ENCODE results near the gene SCLY. TPM values are rescaled to one million over a fixed set of nuclear protein-coding genes. Genes with fewer than 3 reads are reported as not detected.

SCLY gene
- total and polyA plus RNA-seq, 8 donors, result 5.4 to 12.8 (median 11.4) TPM

- TF ChIP-seq POLR2A (IDR thresholded peaks at IDR 0.05) (no peak), CTCF (IDR thresholded peaks at IDR 0.05) (no peak), POLR2AphosphoS5 (IDR thresholded peaks at IDR 0.05) (no peak), EP300 (IDR thresholded peaks at IDR 0.05) (no peak)
- no peak for DNase-seq
- H3K36me3 ChIP-seq, result no peaks in the 10 kb centered on the region
- no peak overlapping the region for H3K4me3 ChIP-seq
- no peak overlapping the region for H3K27ac ChIP-seq
- 82 to 89% (median 85%) methylated on average over 16 to 29 of the region's 29 CpGs for WGBS, 5 donors
- peaks cover 0 to 28% (median 3%) of the 10 kb centered on the region in 3 donors for H3K27me3 ChIP-seq
- peaks cover 0 to 20% (median 9%) of the 10 kb centered on the region in 4 donors for H3K4me1 ChIP-seq
- no peaks in the 10 kb centered on the region for H3K9me3 ChIP-seq
- intact Hi-C loops (cut with DNase I; ENCODE audit: low total_unique reads), result no loop called here
Observed at GRCh38 chr2:238122287-238123217, 61.8 kb downstream of the SCLY start.

DNA sequence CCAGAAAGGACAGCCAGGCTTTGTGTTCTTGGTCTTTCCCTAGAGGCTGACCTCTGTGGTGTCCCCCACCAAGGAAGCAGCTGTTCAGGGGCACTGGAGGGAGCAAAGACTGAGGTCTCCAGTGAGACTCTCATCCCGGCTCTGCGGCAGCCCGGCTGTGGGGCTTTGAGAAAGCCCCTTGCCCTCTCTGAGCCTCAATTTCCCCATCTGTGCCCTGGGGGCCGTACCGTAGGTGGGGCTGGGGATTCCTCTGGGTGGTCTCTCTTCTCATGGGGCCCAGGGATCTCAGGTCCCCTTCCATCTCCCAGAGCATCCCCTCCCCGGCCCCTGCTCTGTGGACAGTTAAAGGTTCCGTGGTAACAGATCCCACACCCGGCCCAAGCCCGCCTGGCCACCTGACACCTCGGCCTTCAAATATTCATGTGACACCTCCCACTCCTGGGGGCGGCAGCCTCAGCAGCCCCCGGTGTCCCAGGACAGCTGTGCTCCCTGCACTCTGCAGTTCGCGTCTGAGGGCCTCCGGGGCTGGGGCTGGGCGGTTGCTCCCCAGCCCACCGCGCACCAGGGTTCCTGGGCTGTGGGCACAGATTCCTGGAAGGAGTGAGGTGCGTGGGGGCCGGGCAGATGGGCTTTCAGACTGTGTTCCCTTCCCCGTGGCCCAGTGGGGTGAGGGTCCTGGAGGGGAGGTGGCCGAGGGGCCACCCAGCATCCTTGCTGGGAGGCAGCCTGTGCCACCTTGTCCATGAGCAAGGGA lies 62.6 kb downstream of the SCLY start:
- peaks cover 0 to 21% (median 11%) of the 10 kb centered on the region in 4 donors for H3K4me1 ChIP-seq
- intact Hi-C loops (cut with DNase I; ENCODE audit: low total_unique reads), result no loop called here

GRCh38 chr2:238123991-238124470 lies 63.2 kb downstream of the SCLY start:
- DNase-seq, result no peak
- TF ChIP-seq CTCF (IDR thresholded peaks at IDR 0.05) (no peak), EP300 (IDR thresholded peaks at IDR 0.05) (no peak), POLR2A (IDR thresholded peaks at IDR 0.05) (no peak), POLR2AphosphoS5 (IDR thresholded peaks at IDR 0.05) (no peak)
- Histone ChIP-seq H3K9me3 (no peaks in the 10 kb centered on the region), H3K36me3 (no peaks in the 10 kb centered on the region), H3K4me3 (no peak overlapping the region), H3K27me3 (peaks cover 0 to 23% (median 3%) of the 10 kb centered on the region in 3 donors), H3K27ac (no peak overlapping the region), H3K4me1 (peaks cover 0 to 21% (median 11%) of the 10 kb centered on the region in 4 donors)
- 76 to 81% (median 79%) methylated on average over 13 to 14 of the region's 14 CpGs for WGBS, 5 donors
- intact Hi-C loops (cut with DNase I; ENCODE audit: low total_unique reads), result no loop called here

More for the DNA sequence above, 62.6 kb downstream of the SCLY start:
- H3K27me3 ChIP-seq, result peaks cover 0 to 23% (median 3%) of the 10 kb centered on the region in 3 donors
- DNase-seq, result no peak
- TF ChIP-seq CTCF (IDR thresholded peaks at IDR 0.05) (no peak), POLR2A (IDR thresholded peaks at IDR 0.05) (no peak)
- H3K27ac ChIP-seq, result no peak overlapping the region
- no peaks in the 10 kb centered on the region for H3K9me3 ChIP-seq
- H3K36me3 ChIP-seq, result no peaks in the 10 kb centered on the region
- no peak overlapping the region for H3K4me3 ChIP-seq
- 76 to 87% (median 81%) methylated on average over 17 to 22 of the region's 22 CpGs for WGBS, 5 donors

DNA sequence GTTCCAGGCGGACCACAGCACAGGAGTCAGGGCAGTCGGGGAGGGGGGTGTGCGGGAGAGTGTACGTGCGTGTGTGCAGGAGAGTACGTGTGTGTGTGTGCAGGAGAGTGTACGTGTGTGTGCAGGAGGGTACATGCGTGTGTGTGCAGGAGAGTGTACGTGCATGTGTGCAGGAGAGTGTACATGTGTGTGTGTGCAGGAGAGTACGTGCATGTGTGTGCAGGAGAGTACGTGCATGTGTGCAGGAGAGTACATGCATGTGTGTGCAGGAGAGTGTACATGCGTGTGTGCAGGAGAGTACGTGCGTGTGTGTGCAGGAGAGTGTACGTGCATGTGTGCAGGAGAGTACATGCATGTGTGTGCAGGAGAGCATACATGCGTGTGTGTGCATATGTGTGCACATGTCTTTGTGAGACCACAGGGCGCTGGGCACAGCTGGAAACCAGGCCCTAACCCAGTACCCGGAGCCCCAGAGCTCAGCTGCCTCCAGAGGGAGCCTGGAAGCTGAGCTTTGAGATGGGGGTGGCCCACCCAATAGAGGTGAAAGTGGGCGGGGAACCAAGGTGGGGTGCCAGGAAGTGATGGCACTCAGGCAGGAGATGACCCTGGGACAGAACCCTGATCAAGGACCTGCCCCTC lies 63.8 kb downstream of the SCLY start:
- intact Hi-C loops (cut with DNase I; ENCODE audit: low total_unique reads), result no loop called here
- Histone ChIP-seq H3K36me3 (no peaks in the 10 kb centered on the region), H3K27ac (no peak overlapping the region), H3K9me3 (no peaks in the 10 kb centered on the region), H3K27me3 (peaks cover 0 to 23% (median 3%) of the 10 kb centered on the region in 3 donors), H3K4me1 (peaks cover 0 to 21% (median 11%) of the 10 kb centered on the region in 4 donors), H3K4me3 (no peak overlapping the region)
- 84 to 94% (median 93%) methylated on average over 18 to 19 of the region's 19 CpGs for WGBS, 5 donors
- TF ChIP-seq EP300 (IDR thresholded peaks at IDR 0.05) (no peak), CTCF (IDR thresholded peaks at IDR 0.05) (no peak), POLR2A (IDR thresholded peaks at IDR 0.05) (no peak), POLR2AphosphoS5 (IDR thresholded peaks at IDR 0.05) (no peak)
- no peak for DNase-seq
